Measurements from ENCODE around the gene FKBP1C. TPM values are rescaled to one million over a fixed set of nuclear protein-coding genes. Genes with fewer than 3 reads are reported as not detected.

FKBP1C gene
- total RNA-seq, 2 experiments from 2014 or later: 2.2 to 2.7 TPM

Other genes with a start within 250 kb of the FKBP1C start
- gene LGSN, start 108.5 kb downstream of the FKBP1C start, total RNA-seq: not detected